Fibroblast of lung (primary cell): ENCODE measurements around the gene PTEN.

Experiments
- CTCF ChIP-seq, 2 donors: IDR thresholded peaks in 1 of 2; conservative IDR thresholded peaks in 1 of 2; 1 replicate in 1 of 2; 2 replicates in 1 of 2; pipeline ENCODE4 v1.5.1; 2011 to 2012; ENCODE audit warnings: low read length in 2 of 2, control low read depth in 1 of 2, inconsistent platforms in 1 of 2, low read depth in 1 of 2, mild to moderate bottlenecking in 1 of 2
- EZH2 ChIP-seq: IDR thresholded peaks from 2 replicates; pipeline ENCODE4 v1.5.1; 2012; ENCODE audit warnings: low read length, control low read depth, mild to moderate bottlenecking; ENCODE audit errors: missing control alignments

- no peak for TF ChIP-seq CTCF (conservative IDR thresholded peaks at IDR 0.05 in 1 of 2, IDR thresholded peaks at IDR 0.05 in 1 of 2; ENCODE audit: low read depth in 1 of 2, low read length in 2 of 2)
- no peak for TF ChIP-seq EZH2
Observed at GRCh38 chr10:87895430-87895829, 32.0 kb downstream of the PTEN start.
